ENCODE data around the gene CPA5. TPM values are rescaled to one million over a fixed set of nuclear protein-coding genes. Genes with fewer than 3 reads are reported as not detected.

Gene CPA5, protein sequence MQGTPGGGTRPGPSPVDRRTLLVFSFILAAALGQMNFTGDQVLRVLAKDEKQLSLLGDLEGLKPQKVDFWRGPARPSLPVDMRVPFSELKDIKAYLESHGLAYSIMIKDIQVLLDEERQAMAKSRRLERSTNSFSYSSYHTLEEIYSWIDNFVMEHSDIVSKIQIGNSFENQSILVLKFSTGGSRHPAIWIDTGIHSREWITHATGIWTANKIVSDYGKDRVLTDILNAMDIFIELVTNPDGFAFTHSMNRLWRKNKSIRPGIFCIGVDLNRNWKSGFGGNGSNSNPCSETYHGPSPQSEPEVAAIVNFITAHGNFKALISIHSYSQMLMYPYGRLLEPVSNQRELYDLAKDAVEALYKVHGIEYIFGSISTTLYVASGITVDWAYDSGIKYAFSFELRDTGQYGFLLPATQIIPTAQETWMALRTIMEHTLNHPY
- not detected for total RNA-seq

DNA sequence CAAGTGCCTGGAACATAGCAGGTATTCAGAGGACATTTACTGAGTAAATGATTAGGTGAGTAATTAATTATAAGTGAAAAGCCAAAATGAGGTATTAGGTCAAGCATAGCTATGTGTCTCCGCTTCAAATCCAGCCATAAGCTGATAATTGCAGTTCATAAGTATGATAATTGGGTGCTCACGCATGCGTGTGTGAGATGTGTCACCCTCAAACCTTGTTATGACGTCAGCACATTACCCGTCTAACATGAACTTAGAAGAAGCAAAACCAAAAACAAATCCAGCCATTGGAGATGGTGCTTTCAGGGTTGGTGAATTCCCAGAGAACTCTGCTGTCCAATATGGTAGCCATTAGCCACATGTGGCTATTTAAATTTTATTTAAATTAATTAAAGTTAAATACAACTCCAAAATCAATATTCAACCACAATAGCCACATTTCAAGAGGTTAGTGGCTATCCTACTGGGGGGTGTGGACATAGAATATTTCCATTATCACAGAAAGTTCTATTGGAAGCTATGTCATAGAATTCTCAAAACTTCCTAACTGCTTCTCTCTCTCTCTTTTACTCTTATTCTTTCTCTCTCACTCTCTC, at the start of gene CPA5:
Gene CPA5, plus strand, starts transcription at position 546 of the 596 bp plus-strand sequence. CDS start 1,670 bp downstream, outside the sequence.
- no peak for DNase-seq
- Histone ChIP-seq H3K4me3 (no peak within 1 kb of the TSS), H3K27ac (no peak within 1 kb of the TSS), H3K27me3 (no peaks in the 10 kb centered on the region), H3K4me1 (no peaks in the 10 kb centered on the region), H3K9me3 (no peaks in the 10 kb centered on the region), H3K36me3 (no peaks in the 10 kb centered on the region)
- TF ChIP-seq POLR2AphosphoS5 (IDR thresholded peaks at IDR 0.05) (no peak), EP300 (IDR thresholded peaks at IDR 0.05) (no peak), CTCF (IDR thresholded peaks at IDR 0.05) (no peak), POLR2A (IDR thresholded peaks at IDR 0.05) (no peak)
- ATAC-seq (ENCODE audit: low FRiP score in 2 of 2), result no peak
- 89 to 96% methylated on average over 5 of the region's 5 CpGs for WGBS, 2 donors

- DNase-seq (no peak), ATAC-seq (ENCODE audit: low FRiP score in 2 of 2) (no peak)
- Histone ChIP-seq H3K4me1 (no peaks in the 10 kb centered on the region), H3K4me3 (no peak overlapping the region), H3K27me3 (no peaks in the 10 kb centered on the region), H3K36me3 (no peaks in the 10 kb centered on the region), H3K9me3 (no peaks in the 10 kb centered on the region), H3K27ac (no peak overlapping the region)
- whole genome bisulfite sequencing, 2 donors, result 93 to 94% methylated on average over 13 of the region's 13 CpGs
- TF ChIP-seq POLR2AphosphoS5 (IDR thresholded peaks at IDR 0.05) (no peak), POLR2A (IDR thresholded peaks at IDR 0.05) (no peak), EP300 (IDR thresholded peaks at IDR 0.05) (no peak), CTCF (IDR thresholded peaks at IDR 0.05) (no peak)
Measured at GRCh38 chr7:130296221-130296951, 48.2 kb upstream of the CPA5 start.

DNA sequence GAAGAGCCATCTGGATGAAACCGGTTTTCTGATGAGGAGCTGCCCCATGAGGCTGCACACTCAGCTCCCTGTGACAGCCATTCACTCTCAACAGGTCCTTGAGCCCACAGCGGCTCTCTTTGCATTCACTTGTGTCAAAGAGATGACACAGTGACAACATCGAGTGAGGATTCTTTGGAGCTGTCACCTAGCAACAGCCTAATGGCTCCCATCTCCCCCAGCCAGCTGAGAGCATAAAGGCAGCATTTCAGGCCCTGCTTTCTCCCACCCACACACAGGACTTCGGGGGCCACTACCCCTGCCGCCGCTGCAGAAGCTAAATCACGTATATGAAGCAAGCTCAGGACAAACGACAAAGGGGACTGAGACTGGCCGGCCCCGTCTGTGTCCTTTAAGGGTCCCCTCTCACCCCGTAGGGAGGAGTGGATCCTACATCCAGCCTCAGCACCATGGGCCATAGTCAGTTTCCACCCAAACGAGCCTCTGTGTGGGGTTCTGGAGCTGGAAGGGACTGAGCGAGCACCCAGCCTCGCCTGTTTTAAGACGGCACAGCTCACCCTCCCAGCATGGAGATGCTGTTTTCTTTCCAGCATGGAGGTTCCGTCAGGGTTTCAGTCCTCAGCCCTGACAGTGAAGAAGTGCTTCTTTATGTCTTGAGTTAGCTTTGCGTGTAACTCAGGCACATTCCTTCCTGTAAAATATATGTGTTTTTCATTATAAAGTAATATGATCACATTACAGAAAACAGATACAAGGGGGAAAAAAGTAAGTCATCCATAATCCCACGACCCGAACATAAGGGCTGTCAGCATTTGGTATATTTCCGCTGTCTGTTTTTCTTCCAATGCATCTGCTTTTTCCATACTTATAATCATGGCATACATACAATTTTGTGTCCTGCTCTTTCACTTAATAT, 46.7 kb upstream of the CPA5 start:
- 86% methylated on average over 14 to 20 of the region's 20 CpGs for WGBS, 2 donors

More for the DNA sequence above, 46.7 kb upstream of the CPA5 start:
- no peak for ATAC-seq (ENCODE audit: low FRiP score in 2 of 2)
- Histone ChIP-seq H3K9me3 (no peaks in the 10 kb centered on the region), H3K27me3 (no peaks in the 10 kb centered on the region), H3K4me1 (no peaks in the 10 kb centered on the region), H3K4me3 (no peak overlapping the region), H3K27ac (no peak overlapping the region), H3K36me3 (no peaks in the 10 kb centered on the region)
- no peak for DNase-seq
- no peak for TF ChIP-seq EP300 (IDR thresholded peaks at IDR 0.05)
- TF ChIP-seq POLR2A (IDR thresholded peaks at IDR 0.05), result no peak
- TF ChIP-seq CTCF (IDR thresholded peaks at IDR 0.05), result no peak
- no peak for TF ChIP-seq POLR2AphosphoS5 (IDR thresholded peaks at IDR 0.05)

Data from upper lobe of left lung (tissue), 6 donors.